ENCODE measurements around the gene PYGB.

DNA sequence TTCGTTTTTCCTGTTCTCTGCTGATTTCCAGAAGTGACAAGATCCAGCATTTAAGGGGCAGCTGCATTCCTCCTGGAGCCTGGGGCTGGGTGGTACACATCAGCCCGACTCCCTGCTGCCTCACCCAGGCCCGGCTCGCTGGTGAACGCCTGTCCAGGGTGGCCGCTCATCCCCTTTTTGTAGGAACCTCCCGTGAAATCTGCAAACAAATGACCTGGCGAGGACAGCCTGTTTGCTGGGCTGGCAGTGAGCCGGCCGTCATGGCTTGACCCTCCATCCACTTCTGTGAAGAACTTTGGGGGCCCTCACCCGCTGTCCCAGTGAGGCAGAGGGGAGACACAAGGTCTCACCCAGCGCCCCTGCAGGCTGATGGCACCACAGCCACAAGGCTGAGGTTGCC is 39.0 kb downstream of the PYGB start:
- TF ChIP-seq RARB (CRISPR knock-in tag; IDR thresholded peaks at IDR 0.05) (no peak), TOX (CRISPR knock-in tag; IDR thresholded peaks at IDR 0.05; ENCODE audit: borderline replicate concordance) (no peak), ESRRG (CRISPR knock-in tag; IDR thresholded peaks at IDR 0.05) (no peak), ISL1 (CRISPR knock-in tag; IDR thresholded peaks at IDR 0.05) (no peak), CSDC2 (CRISPR knock-in tag; IDR thresholded peaks at IDR 0.05) (no peak), ZNF565 (CRISPR knock-in tag; conservative IDR thresholded peaks at IDR 0.05; ENCODE audit: low read depth) (no peak), PPARA (CRISPR knock-in tag; IDR thresholded peaks at IDR 0.05; ENCODE audit: borderline replicate concordance) (no peak), SNAI2 (CRISPR knock-in tag; IDR thresholded peaks at IDR 0.05) (no peak)
- TF ChIP-seq, protein P1, sequence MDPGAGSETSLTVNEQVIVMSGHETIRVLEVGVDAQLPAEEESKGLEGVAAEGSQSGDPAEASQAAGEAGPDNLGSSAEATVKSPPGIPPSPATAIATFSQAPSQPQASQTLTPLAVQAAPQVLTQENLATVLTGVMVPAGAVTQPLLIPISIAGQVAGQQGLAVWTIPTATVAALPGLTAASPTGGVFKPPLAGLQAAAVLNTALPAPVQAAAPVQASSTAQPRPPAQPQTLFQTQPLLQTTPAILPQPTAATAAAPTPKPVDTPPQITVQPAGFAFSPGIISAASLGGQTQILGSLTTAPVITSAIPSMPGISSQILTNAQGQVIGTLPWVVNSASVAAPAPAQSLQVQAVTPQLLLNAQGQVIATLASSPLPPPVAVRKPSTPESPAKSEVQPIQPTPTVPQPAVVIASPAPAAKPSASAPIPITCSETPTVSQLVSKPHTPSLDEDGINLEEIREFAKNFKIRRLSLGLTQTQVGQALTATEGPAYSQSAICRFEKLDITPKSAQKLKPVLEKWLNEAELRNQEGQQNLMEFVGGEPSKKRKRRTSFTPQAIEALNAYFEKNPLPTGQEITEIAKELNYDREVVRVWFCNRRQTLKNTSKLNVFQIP (CRISPR knock-in tag; IDR thresholded peaks at IDR 0.05; ENCODE audit: borderline replicate concordance, low read depth): no peak
- TF ChIP-seq, protein P2, sequence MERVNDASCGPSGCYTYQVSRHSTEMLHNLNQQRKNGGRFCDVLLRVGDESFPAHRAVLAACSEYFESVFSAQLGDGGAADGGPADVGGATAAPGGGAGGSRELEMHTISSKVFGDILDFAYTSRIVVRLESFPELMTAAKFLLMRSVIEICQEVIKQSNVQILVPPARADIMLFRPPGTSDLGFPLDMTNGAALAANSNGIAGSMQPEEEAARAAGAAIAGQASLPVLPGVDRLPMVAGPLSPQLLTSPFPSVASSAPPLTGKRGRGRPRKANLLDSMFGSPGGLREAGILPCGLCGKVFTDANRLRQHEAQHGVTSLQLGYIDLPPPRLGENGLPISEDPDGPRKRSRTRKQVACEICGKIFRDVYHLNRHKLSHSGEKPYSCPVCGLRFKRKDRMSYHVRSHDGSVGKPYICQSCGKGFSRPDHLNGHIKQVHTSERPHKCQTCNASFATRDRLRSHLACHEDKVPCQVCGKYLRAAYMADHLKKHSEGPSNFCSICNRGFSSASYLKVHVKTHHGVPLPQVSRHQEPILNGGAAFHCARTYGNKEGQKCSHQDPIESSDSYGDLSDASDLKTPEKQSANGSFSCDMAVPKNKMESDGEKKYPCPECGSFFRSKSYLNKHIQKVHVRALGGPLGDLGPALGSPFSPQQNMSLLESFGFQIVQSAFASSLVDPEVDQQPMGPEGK (CRISPR knock-in tag; IDR thresholded peaks at IDR 0.05; ENCODE audit: borderline replicate concordance): no peak
- TF ChIP-seq, protein P3, sequence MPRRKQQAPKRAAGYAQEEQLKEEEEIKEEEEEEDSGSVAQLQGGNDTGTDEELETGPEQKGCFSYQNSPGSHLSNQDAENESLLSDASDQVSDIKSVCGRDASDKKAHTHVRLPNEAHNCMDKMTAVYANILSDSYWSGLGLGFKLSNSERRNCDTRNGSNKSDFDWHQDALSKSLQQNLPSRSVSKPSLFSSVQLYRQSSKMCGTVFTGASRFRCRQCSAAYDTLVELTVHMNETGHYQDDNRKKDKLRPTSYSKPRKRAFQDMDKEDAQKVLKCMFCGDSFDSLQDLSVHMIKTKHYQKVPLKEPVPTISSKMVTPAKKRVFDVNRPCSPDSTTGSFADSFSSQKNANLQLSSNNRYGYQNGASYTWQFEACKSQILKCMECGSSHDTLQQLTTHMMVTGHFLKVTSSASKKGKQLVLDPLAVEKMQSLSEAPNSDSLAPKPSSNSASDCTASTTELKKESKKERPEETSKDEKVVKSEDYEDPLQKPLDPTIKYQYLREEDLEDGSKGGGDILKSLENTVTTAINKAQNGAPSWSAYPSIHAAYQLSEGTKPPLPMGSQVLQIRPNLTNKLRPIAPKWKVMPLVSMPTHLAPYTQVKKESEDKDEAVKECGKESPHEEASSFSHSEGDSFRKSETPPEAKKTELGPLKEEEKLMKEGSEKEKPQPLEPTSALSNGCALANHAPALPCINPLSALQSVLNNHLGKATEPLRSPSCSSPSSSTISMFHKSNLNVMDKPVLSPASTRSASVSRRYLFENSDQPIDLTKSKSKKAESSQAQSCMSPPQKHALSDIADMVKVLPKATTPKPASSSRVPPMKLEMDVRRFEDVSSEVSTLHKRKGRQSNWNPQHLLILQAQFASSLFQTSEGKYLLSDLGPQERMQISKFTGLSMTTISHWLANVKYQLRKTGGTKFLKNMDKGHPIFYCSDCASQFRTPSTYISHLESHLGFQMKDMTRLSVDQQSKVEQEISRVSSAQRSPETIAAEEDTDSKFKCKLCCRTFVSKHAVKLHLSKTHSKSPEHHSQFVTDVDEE (CRISPR knock-in tag; IDR thresholded peaks at IDR 0.05): no peak
- TF ChIP-seq, protein P4, sequence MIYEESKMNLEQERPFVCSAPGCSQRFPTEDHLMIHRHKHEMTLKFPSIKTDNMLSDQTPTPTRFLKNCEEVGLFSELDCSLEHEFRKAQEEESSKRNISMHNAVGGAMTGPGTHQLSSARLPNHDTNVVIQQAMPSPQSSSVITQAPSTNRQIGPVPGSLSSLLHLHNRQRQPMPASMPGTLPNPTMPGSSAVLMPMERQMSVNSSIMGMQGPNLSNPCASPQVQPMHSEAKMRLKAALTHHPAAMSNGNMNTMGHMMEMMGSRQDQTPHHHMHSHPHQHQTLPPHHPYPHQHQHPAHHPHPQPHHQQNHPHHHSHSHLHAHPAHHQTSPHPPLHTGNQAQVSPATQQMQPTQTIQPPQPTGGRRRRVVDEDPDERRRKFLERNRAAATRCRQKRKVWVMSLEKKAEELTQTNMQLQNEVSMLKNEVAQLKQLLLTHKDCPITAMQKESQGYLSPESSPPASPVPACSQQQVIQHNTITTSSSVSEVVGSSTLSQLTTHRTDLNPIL (CRISPR knock-in tag; IDR thresholded peaks at IDR 0.05; ENCODE audit: low read depth): no peak
